PC-9 (cell line): ENCODE measurements around the gene SCAF11.

ENCODE experiments used
- CTCF ChIP-seq: fragments of 200-600 bp; sonication (generic); conservative IDR thresholded peaks from 2 replicates; pipeline ENCODE4 v1.6.1; 2017; ENCODE audit warnings: mixed run types, antibody characterized with exemption, mild to moderate bottlenecking, moderate library complexity
- EZH2 ChIP-seq: fragments of 200-600 bp; sonication (generic); IDR thresholded peaks from 2 replicates; pipeline ENCODE4 v1.8.0; 2017; ENCODE audit warnings: antibody characterized with exemption, low read depth

DNA sequence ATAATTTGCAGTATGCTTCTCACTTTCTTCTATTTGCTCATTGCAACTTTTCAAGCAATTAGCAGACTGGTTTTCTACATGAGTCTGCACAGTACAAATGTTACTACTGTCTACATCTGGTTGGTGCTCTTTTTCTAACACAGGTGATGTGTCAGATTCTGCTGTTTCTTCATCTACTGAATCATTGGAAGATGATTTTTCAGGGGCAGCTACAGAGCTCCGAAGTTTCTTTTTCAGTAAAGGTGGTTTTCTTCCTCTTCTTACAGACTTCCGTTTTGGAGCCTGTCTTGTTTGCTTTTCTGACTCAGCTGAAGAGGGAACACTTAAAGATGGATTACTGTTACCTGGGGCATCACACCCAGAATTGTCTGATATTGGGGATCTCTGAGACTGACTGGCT is 62.1 kb downstream of the SCAF11 start:
- TF ChIP-seq CTCF, result no peak
- TF ChIP-seq EZH2, result no peak
